ENCODE results near the gene FBRSL1. TPM values are rescaled to one million over a fixed set of nuclear protein-coding genes. Genes with fewer than 3 reads are reported as not detected.

Gene FBRSL1
- total RNA-seq, 1 donor from 2014 or later, result 58.7 TPM

DNA sequence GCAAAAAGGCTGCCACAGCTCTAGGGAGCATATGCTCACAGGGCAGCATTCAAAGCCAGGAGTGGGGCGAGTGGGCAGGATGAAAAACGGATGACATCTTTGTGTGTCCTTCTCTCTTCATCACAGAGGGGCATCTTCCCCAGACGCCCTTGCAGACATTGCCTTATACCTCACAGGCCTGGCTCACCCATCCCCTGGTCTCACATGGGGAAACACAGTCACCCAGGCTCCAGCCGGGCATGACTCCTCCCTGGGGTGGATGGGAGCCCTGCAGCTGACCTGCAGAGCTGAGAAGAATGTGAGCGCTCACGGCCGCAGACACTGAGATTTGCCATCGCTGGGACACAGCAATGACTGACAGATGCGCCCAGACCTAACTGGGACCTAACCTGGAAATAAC is 7.2 kb upstream of the FBRSL1 start:
- ChIA-PET POLR2A (interaction anchor here (0.8 kb wide), 1 partner anchor 29 kb away, joined by 4 read pairs; no protein-coding TSS in a partner anchor), CTCF (no interaction called here)
- Mint-ChIP-seq H3K27ac (no peak overlapping the region), H3K4me1 (peaks cover 43% of the 10 kb centered on the region), H3K4me3 (no peak overlapping the region), H3K36me3 (ENCODE audit: low read depth) (no peaks in the 10 kb centered on the region), H3K27me3 (no peaks in the 10 kb centered on the region), H3K9me3 (no peaks in the 10 kb centered on the region)
- ATAC-seq (ENCODE audit: low read depth) (no peak), DNase-seq (no peak)
- TF ChIP-seq, protein P1, sequence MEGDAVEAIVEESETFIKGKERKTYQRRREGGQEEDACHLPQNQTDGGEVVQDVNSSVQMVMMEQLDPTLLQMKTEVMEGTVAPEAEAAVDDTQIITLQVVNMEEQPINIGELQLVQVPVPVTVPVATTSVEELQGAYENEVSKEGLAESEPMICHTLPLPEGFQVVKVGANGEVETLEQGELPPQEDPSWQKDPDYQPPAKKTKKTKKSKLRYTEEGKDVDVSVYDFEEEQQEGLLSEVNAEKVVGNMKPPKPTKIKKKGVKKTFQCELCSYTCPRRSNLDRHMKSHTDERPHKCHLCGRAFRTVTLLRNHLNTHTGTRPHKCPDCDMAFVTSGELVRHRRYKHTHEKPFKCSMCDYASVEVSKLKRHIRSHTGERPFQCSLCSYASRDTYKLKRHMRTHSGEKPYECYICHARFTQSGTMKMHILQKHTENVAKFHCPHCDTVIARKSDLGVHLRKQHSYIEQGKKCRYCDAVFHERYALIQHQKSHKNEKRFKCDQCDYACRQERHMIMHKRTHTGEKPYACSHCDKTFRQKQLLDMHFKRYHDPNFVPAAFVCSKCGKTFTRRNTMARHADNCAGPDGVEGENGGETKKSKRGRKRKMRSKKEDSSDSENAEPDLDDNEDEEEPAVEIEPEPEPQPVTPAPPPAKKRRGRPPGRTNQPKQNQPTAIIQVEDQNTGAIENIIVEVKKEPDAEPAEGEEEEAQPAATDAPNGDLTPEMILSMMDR (IDR thresholded peaks at IDR 0.05), result no peak
- intact Hi-C loops (cut with micrococcal nuclease), result no loop called here

DNA sequence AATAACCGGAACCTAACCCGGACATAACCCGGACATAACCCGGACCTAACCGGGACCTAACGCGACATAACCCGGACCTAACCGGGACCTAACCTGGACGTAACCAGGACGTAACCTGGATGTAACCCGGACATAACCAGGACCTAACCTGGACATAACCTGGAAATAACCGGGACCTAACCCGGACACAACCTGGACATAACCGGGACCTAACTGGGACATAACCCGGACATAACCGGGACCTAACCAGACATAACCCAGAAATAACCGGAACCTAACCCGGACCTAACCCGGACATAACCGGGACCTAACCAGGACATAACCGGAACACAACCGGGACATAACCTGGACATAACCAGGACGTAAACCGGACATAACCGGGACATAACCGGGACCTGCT is 6.7 kb upstream of the FBRSL1 start:
- H3K4me1 Mint-ChIP-seq, result peaks cover 46% of the 10 kb centered on the region
- ATAC-seq (ENCODE audit: low read depth), result no peak
- no peaks in the 10 kb centered on the region for H3K36me3 Mint-ChIP-seq (ENCODE audit: low read depth)
- H3K27me3 Mint-ChIP-seq, result no peaks in the 10 kb centered on the region
- POLR2A ChIA-PET, result no interaction called here
- TF ChIP-seq, protein P1 (IDR thresholded peaks at IDR 0.05), result no peak
- no peak for DNase-seq
- no peaks in the 10 kb centered on the region for H3K9me3 Mint-ChIP-seq
- intact Hi-C loops (cut with micrococcal nuclease), result no loop called here
- H3K4me3 Mint-ChIP-seq, result no peak overlapping the region
- no peak overlapping the region for H3K27ac Mint-ChIP-seq
- CTCF ChIA-PET, result no interaction called here

- ChIA-PET CTCF (no interaction called here), POLR2A (no interaction called here)
- no peak overlapping the region for H3K4me3 Mint-ChIP-seq
- intact Hi-C loops (cut with micrococcal nuclease), result no loop called here
- no peaks in the 10 kb centered on the region for H3K9me3 Mint-ChIP-seq
- TF ChIP-seq, protein P1 (IDR thresholded peaks at IDR 0.05), result no peak
- no peaks in the 10 kb centered on the region for H3K36me3 Mint-ChIP-seq (ENCODE audit: low read depth)
- DNase-seq, result no peak
- no peak for ATAC-seq (ENCODE audit: low read depth)
- peaks cover 50% of the 10 kb centered on the region for H3K4me1 Mint-ChIP-seq
- no peak overlapping the region for H3K27ac Mint-ChIP-seq
- H3K27me3 Mint-ChIP-seq, result no peaks in the 10 kb centered on the region
These were observed 6.3 kb upstream of the FBRSL1 start for GRCh38 chr12:132483612-132484011.

DNA sequence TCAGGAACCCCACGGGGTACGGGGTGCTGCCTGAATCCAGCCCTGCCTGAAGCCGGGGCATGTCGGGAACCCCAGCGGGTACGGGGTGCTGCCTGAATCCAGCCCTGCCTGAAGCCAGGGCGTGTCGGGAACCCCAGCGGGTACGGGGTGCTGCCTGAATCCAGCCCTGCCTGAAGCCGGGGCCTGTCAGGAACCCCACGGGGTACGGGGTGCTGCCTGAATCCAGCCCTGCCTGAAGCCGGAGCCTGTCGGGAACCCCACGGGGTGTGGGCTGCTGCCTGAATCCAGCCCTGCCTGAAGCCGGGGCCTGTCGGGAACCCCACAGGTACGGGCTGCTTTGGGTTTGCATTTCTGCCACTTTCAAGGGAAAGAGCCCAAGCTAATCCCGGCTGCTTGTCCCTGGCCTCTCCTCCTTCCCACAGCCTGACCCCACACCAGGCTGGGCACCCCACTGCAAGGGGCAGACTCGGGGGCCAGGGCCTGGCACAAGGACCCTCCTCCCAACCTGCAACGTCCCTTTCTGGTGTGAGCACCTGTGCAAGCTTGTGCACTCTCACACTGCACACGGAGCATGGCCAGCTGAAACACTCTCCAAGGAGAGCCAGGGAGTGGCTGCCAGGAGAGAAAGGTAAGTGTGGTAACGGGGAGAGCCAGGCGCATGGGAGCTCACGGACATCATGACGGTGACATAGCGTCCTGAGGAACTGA is 5.6 kb upstream of the FBRSL1 start:
- no peak overlapping the region for H3K4me3 Mint-ChIP-seq
- CTCF ChIA-PET, result no interaction called here
- H3K27me3 Mint-ChIP-seq, result no peaks in the 10 kb centered on the region
- peaks cover 51% of the 10 kb centered on the region for H3K4me1 Mint-ChIP-seq
- no peaks in the 10 kb centered on the region for H3K36me3 Mint-ChIP-seq (ENCODE audit: low read depth)
- no peak for DNase-seq
- ATAC-seq (ENCODE audit: low read depth), result no peak
- TF ChIP-seq, protein P1 (IDR thresholded peaks at IDR 0.05), result no peak
- H3K27ac Mint-ChIP-seq, result no peak overlapping the region
- intact Hi-C loops (cut with micrococcal nuclease), result no loop called here
- H3K9me3 Mint-ChIP-seq, result no peaks in the 10 kb centered on the region
- POLR2A ChIA-PET, result no interaction called here

DNA sequence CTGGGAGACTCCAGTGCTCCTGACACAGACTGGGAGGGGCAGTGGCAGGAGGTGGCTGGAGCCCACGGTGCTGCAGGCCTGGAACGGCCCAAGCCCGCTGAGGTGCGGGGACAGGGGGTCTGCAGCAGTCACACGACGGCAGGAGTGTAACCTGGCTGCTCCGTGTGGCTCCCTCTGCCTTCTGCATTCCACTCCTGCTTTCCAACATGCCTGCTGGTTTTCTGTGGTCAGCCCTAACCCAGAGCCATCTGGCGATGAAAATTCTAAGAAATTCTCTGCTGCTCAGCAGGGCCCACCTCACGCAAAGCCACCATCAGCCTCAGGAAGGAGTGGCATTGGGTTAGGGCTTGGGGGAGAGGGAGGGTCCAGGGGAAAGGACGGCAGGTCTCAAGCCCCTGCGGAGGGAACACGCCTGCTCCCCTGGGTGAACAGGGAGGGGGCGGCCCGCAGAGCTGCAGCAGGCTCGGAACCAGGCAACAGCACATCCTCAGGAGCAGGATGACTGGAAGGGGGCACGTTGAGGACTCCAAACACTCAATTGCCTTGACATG is 5.0 kb upstream of the FBRSL1 start:
- Mint-ChIP-seq H3K4me3 (no peak overlapping the region), H3K9me3 (no peaks in the 10 kb centered on the region), H3K27me3 (no peaks in the 10 kb centered on the region), H3K27ac (no peak overlapping the region), H3K4me1 (peaks cover 47% of the 10 kb centered on the region), H3K36me3 (ENCODE audit: low read depth) (no peaks in the 10 kb centered on the region)
- DNase-seq (no peak), ATAC-seq (ENCODE audit: low read depth) (no peak)
- ChIA-PET POLR2A (no interaction called here), CTCF (no interaction called here)
- TF ChIP-seq, protein P1 (IDR thresholded peaks at IDR 0.05), result no peak
- intact Hi-C loops (cut with micrococcal nuclease), result loop anchor here (5.0 kb wide), 1 partner anchor 112 kb away; no protein-coding TSS in a partner anchor
